RWPE2 (cell line): ENCODE measurements around the gene CDRT4.

Experiments
- ATAC-seq: fragments of 200-7000 bp; cut with Tn5 transposase; 3 replicates; pipeline ENCODE4 v1.9.1; 2021; ENCODE audit warnings: low read depth
- DNase-seq: peaks from one replicate; pipeline ENCODE4 v3.0.0-alpha.2; 2020; ENCODE audit warnings: low spot score
- H3K27ac ChIP-seq: fragments of 450-650 bp; 2 replicates; pipeline ENCODE4 v1.5.1; 2017; ENCODE audit warnings: mild to moderate bottlenecking; ENCODE audit not compliant: poor library complexity, severe bottlenecking
- H3K27me3 ChIP-seq: fragments of 250-450 bp; sonication (Bioruptor Pico); 2 replicates; pipeline ENCODE4 v1.5.1; 2021; ENCODE audit warnings: mild to moderate bottlenecking, moderate library complexity; ENCODE audit not compliant: insufficient read depth, poor library complexity, severe bottlenecking
- H3K36me3 ChIP-seq: fragments of 250-450 bp; sonication (Bioruptor Pico); 2 replicates; pipeline ENCODE4 v1.5.1; 2020; ENCODE audit warnings: low read depth, mild to moderate bottlenecking, moderate library complexity
- H3K4me1 ChIP-seq: fragments of 250-450 bp; sonication (Bioruptor Pico); 2 replicates; pipeline ENCODE4 v1.5.1; 2021; ENCODE audit warnings: mild to moderate bottlenecking, moderate library complexity; ENCODE audit not compliant: insufficient read depth, poor library complexity, severe bottlenecking
- H3K4me3 ChIP-seq: fragments of 250-450 bp; sonication (Bioruptor Pico); 2 replicates; pipeline ENCODE4 v1.5.1; 2021; ENCODE audit warnings: mild to moderate bottlenecking, moderate library complexity; ENCODE audit not compliant: severe bottlenecking
- H3K9me3 ChIP-seq: fragments of 250-450 bp; sonication (Bioruptor Pico); 2 replicates; pipeline ENCODE4 v1.5.1; 2021; ENCODE audit warnings: mild to moderate bottlenecking, moderate library complexity; ENCODE audit not compliant: severe bottlenecking
- CTCF ChIP-seq: fragments of 450-650 bp; IDR thresholded peaks from one replicate; pipeline ENCODE4 v1.5.1; 2017; ENCODE audit warnings: mild to moderate bottlenecking, moderate library complexity; ENCODE audit not compliant: poor library complexity, severe bottlenecking

CDRT4 gene

GRCh38 chr17:15431196-15431595 lies 36.2 kb downstream of the CDRT4 start:
- no peak overlapping the region for H3K4me3 ChIP-seq
- no peaks in the 10 kb centered on the region for H3K27me3 ChIP-seq
- H3K9me3 ChIP-seq: no peaks in the 10 kb centered on the region
- no peak for TF ChIP-seq CTCF
- H3K36me3 ChIP-seq: no peaks in the 10 kb centered on the region
- no peaks in the 10 kb centered on the region for H3K4me1 ChIP-seq
- no peak overlapping the region for H3K27ac ChIP-seq
- ATAC-seq: no peak
- no peak for DNase-seq

GRCh38 chr17:15424521-15424920 lies 42.9 kb downstream of the CDRT4 start:
- Histone ChIP-seq H3K36me3 (no peaks in the 10 kb centered on the region), H3K27me3 (no peaks in the 10 kb centered on the region), H3K9me3 (no peaks in the 10 kb centered on the region), H3K27ac (no peak overlapping the region), H3K4me1 (no peaks in the 10 kb centered on the region), H3K4me3 (no peak overlapping the region)
- no peak for TF ChIP-seq CTCF
- DNase-seq (no peak), ATAC-seq (no peak)

GRCh38 chr17:15422392-15422965 lies 44.9 kb downstream of the CDRT4 start:
- ATAC-seq (no peak), DNase-seq (no peak)
- Histone ChIP-seq H3K9me3 (no peaks in the 10 kb centered on the region), H3K27me3 (no peaks in the 10 kb centered on the region), H3K27ac (no peak overlapping the region), H3K36me3 (no peaks in the 10 kb centered on the region), H3K4me3 (no peak overlapping the region), H3K4me1 (no peaks in the 10 kb centered on the region)
- no peak for TF ChIP-seq CTCF

DNA sequence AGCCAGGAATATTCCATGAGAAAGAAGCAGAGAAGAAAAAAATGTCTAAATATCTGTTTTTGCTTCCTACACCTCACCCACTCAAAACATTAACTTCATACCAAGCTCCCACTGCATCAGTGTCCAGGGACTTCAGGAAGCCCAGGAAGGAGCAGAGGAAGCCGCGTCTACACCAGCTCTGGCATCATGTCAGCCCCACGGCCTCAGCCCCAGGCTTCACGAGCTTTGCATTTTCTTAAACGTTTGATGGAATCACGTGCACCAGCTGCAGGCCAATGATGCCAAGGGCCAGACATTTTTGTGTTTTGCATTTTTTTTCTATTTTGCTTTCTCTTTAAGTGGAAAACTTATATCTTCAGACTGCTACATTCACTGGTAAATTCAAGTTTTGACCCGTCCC lies 48.6 kb downstream of the CDRT4 start:
- no peak for DNase-seq
- no peak for ATAC-seq
- H3K4me1 ChIP-seq: no peaks in the 10 kb centered on the region
- H3K27ac ChIP-seq: no peak overlapping the region
- H3K4me3 ChIP-seq: no peak overlapping the region
- no peaks in the 10 kb centered on the region for H3K9me3 ChIP-seq
- no peaks in the 10 kb centered on the region for H3K27me3 ChIP-seq
- no peaks in the 10 kb centered on the region for H3K36me3 ChIP-seq
- no peak for TF ChIP-seq CTCF

GRCh38 chr17:15414532-15415306 lies 52.7 kb downstream of the CDRT4 start:
- no peaks in the 10 kb centered on the region for H3K36me3 ChIP-seq
- no peaks in the 10 kb centered on the region for H3K27me3 ChIP-seq
- H3K27ac ChIP-seq: no peak overlapping the region
- ATAC-seq (no peak), DNase-seq (no peak)
- H3K9me3 ChIP-seq: no peaks in the 10 kb centered on the region
- TF ChIP-seq CTCF: no peak
- no peak overlapping the region for H3K4me3 ChIP-seq
- no peaks in the 10 kb centered on the region for H3K4me1 ChIP-seq
